KOPT-K1 (cell line): Measurements from ENCODE around the gene AP4E1.

Source experiments
- H3K27ac ChIP-seq: fragments of 200-600 bp; sonication (generic); 2 replicates; pipeline ENCODE4 v1.5.1; 2016; ENCODE audit warnings: antibody characterized with exemption, mild to moderate bottlenecking, low read depth, low read length; ENCODE audit not compliant: poor library complexity, severe bottlenecking
- H3K36me3 ChIP-seq: fragments of 200-600 bp; sonication (generic); 2 replicates; pipeline ENCODE4 v1.5.1; 2017; ENCODE audit warnings: antibody characterized with exemption, mild to moderate bottlenecking, low read length, moderate library complexity; ENCODE audit not compliant: insufficient read depth
- H3K9me3 ChIP-seq: fragments of 200-600 bp; sonication (generic); 2 replicates; pipeline ENCODE4 v1.5.1; 2017; ENCODE audit warnings: antibody characterized with exemption, low read length, mild to moderate bottlenecking; ENCODE audit not compliant: insufficient read depth, poor library complexity, severe bottlenecking

AP4E1 gene

DNA sequence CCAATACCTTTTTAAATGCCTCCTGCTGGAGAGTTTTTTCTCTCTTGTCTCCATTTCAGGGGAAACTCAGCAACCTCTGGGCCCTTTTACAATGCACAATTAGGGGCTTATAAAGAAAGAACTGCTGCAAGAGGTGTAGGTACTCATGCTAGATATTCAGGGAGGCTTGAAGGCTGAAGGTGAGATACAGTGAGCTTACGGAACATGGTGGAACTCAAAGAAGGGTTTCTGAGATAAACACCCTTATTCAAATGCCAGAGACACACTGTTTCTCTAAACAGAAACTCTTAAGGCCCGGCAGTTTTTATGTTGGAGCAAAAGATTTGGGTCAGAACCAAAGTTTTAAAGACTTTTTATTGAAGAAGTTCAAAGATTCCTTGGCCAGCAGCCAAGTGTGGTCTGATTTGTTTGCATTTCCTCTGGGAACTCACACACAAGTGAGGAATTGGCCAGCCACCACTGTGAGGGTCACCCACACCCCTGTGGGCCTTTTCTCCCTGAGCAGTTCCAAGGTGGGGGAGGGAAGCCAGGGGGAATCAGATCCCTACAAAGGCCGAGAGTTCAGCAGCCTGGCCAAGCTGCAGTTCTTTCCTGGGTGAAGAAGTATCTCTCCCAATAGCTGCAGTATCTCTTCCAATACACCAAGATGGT lies 138.4 kb downstream of the AP4E1 start:
- Histone ChIP-seq H3K36me3 (no peaks in the 10 kb centered on the region), H3K27ac (no peak overlapping the region), H3K9me3 (no peaks in the 10 kb centered on the region)

DNA sequence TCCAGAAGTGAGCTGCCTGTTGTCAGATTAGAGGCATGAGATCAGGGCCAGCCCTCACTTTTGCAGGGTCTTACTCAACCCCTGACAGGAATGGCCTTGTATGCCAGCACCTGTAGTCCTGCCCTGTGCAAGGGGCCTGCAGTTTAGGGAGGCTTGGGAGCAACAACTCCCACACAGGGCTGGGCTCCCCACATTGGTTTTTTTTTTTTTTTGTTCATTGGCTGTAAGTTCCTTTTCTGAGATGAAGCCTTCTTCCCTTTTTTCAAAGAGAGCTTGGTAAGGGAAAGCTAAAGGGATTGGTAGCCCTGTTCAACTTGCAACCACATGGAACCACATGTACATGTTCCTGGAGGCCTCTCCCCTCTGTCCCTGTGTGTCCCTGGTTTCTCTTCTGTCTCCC lies 139.8 kb downstream of the AP4E1 start:
- Histone ChIP-seq H3K27ac (no peak overlapping the region), H3K36me3 (no peaks in the 10 kb centered on the region), H3K9me3 (no peaks in the 10 kb centered on the region)

DNA sequence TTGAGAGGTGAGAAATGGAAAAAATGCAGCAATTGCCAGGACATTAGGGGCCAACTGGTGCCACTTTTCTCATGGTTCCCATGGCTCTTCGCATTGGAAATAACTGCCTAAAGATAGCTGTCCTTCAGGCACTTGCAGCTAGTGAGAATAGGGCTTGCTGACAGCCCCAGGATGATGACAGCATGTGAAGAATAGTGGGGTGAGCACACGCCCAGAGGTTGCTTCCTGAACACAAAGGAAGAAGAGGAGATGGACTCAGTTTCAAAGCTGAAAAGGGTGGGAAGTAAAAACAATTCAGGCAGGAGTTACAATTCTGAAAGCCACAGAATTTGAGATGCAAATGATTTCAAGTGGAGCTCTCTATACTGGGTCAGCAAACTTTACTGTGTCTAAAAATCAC lies 140.6 kb downstream of the AP4E1 start:
- no peaks in the 10 kb centered on the region for H3K9me3 ChIP-seq
- H3K36me3 ChIP-seq, result no peaks in the 10 kb centered on the region
- no peak overlapping the region for H3K27ac ChIP-seq

DNA sequence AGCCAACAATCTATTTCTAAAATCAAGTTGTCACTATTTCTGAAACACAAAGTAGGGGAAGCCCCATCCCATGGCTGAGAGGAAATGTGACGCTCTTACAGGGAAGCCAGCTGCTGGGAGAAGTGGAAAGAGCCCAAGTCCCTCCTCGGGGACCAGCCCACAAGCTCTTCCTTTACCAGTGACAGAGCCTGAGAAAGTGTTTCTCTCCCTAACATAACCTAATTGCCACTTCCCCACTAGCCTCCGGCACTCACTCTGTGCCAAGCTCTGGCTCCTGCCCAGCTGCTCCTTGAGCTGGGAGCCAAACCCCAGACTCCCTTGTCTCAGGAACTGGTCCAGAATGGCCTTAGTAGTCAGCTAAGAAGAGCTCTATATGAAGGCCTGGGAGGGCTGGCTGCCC lies 143.3 kb downstream of the AP4E1 start:
- H3K36me3 ChIP-seq, result no peaks in the 10 kb centered on the region
- H3K27ac ChIP-seq, result no peak overlapping the region
- no peaks in the 10 kb centered on the region for H3K9me3 ChIP-seq

DNA sequence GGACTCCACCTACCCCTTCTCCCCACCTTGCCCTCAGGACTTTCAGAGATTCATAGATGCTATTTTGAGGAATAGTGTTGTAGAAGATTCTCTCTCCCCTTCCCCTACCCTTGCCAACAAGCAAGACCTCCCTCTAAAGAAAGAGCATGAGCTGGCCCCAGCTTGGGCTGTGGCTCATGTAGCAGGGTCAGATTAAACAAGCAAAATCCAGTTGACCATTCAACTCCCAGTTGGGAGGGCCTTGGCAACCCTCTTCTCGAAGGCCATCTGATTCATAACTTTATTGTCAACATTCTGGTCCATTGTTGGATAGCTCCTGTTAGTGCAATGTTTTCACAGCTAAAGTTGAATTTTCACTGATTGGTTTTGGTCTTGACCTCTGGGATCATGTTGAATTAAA lies 145.1 kb downstream of the AP4E1 start:
- no peaks in the 10 kb centered on the region for H3K36me3 ChIP-seq
- no peak overlapping the region for H3K27ac ChIP-seq
- no peaks in the 10 kb centered on the region for H3K9me3 ChIP-seq

DNA sequence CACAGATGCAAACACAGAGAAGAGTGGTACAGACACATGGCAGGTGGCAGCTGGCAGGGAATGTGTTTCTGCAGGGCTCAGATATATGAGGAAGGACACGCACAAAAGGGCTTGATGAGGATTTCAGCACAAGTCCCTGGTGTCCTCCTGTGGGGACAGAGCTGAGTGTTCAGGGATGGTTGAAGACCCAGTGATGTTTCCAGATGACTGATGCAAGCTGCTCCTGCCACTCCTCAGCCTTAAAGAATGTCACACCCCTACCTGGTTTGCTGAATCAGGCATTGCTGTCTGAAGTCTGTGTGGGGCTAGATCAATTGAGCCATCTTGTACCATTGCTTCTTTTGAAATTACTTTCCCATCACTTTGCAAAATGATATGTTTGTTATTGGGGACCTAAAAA lies 146.1 kb downstream of the AP4E1 start:
- Histone ChIP-seq H3K9me3 (no peaks in the 10 kb centered on the region), H3K27ac (no peak overlapping the region), H3K36me3 (no peaks in the 10 kb centered on the region)
